GM12878 (cell line): ENCODE data around the gene ZNF445. TPM values are rescaled to one million over a fixed set of nuclear protein-coding genes. Genes with fewer than 3 reads are reported as not detected.

Experiments
- ATAC-seq: fragments of 200-7000 bp; cut with Tn5 transposase; 3 replicates; pipeline ENCODE4 v1.9.1; 2020; ENCODE audit warnings: mild to moderate bottlenecking, moderate library complexity
- BruUV-seq: library from RNA; stranded (reverse); fragments of 400-500 nt; replicated peaks from 2 replicates; lab custom pipeline; 2021; lab: Mats Ljungman, UMichigan
- CTCF ChIA-PET: fragments of 300-600 bp; sonication (Branson Sonifier 250); formaldehyde crosslinking; extraction: SDS; loops from one replicate; lab custom pipeline; 2021; ENCODE audit warnings: inconsistent platforms; lab: Yijun Ruan, JAX
- POLR2A ChIA-PET: fragments of 350-600 bp; formaldehyde crosslinking; extraction: SDS; loops from one replicate; lab custom pipeline; 2021; ENCODE audit warnings: inconsistent platforms; lab: Charles Lee
- RAD21 ChIA-PET: fragments of 300-600 bp; sonication (Branson Sonifier 250); formaldehyde crosslinking; loops from one replicate; lab custom pipeline; 2023; ENCODE audit warnings: antibody characterized with exemption; ENCODE audit not compliant: unreplicated experiment; lab: Charles Lee
- SMC1A ChIA-PET: fragments of 300-600 bp; sonication (Branson Sonifier 250); formaldehyde crosslinking; loops from one replicate; lab custom pipeline; 2023; ENCODE audit not compliant: unreplicated experiment, uncharacterized antibody; lab: Charles Lee
- DNase-seq: peaks from one replicate; pipeline ENCODE4 v3.0.0-alpha.2; 2011; ENCODE audit warnings: low read depth, low spot score
- FAIRE-seq: peaks from 3 replicates; lab custom pipeline; 2011; peaks lifted over from hg19 to GRCh38; lab: Jason Lieb, UNC
- H2AFZ ChIP-seq: 2 replicates; pipeline ENCODE4 v1.6.0; 2011; ENCODE audit warnings: low read depth, low read length, control low read depth; ENCODE audit not compliant: control insufficient read depth
- H3K27ac ChIP-seq: 2 replicates; pipeline ENCODE4 v1.5.1; 2011; ENCODE audit warnings: control low read depth; ENCODE audit not compliant: control insufficient read depth, insufficient read depth
- H3K27me3 ChIP-seq, 2 experiments: replicated peaks in 1 of 2; 2 replicates each; pipeline versions ENCODE4 v1.6.0 to v1.6.1; 2011; ENCODE audit warnings: low read length in 1 of 2; ENCODE audit not compliant: control insufficient read depth in 2 of 2, insufficient read depth in 2 of 2
- H3K36me3 ChIP-seq, 2 experiments: 2 replicates each; pipeline ENCODE4 v1.5.1; 2011; ENCODE audit warnings: low read length in 1 of 2; ENCODE audit not compliant: control insufficient read depth in 2 of 2, insufficient read depth in 2 of 2
- H3K4me1 ChIP-seq: 2 replicates; pipeline ENCODE4 v1.6.1; 2011; ENCODE audit warnings: mild to moderate bottlenecking, low read length, moderate library complexity, mixed read lengths; ENCODE audit not compliant: control insufficient read depth, insufficient read depth
- H3K4me2 ChIP-seq: 2 replicates; pipeline ENCODE4 v1.6.0; 2011; ENCODE audit warnings: control low read depth; ENCODE audit not compliant: control insufficient read depth, insufficient read depth
- H3K4me3 ChIP-seq: fragments of 200-600 bp; sonication (generic); 2 replicates; pipeline ENCODE4 v1.5.1; 2016
- H3K79me2 ChIP-seq: 2 replicates; pipeline ENCODE4 v1.6.0; 2011; ENCODE audit warnings: low read length; ENCODE audit not compliant: control insufficient read depth, insufficient read depth
- H3K9ac ChIP-seq: 2 replicates; pipeline ENCODE4 v1.8.0; 2011; ENCODE audit warnings: low read length, control low read depth, mixed read lengths; ENCODE audit not compliant: control insufficient read depth, insufficient read depth
- H3K9me3 ChIP-seq: replicated peaks from 3 replicates; pipeline ENCODE4 v1.5.1; 2011; ENCODE audit warnings: mild to moderate bottlenecking, low read length; ENCODE audit not compliant: control insufficient read depth, insufficient read depth
- H4K20me1 ChIP-seq: 2 replicates; pipeline ENCODE4 v1.6.0; 2011; ENCODE audit not compliant: control insufficient read depth, insufficient read depth
- ASH2L ChIP-seq: fragments of 300-600, 200-600 bp; sonication (generic); IDR thresholded peaks from 2 replicates; pipeline ENCODE4 v1.6.1; 2017; ENCODE audit warnings: low read depth, mild to moderate bottlenecking, borderline replicate concordance
- BCL11A ChIP-seq: IDR thresholded peaks from 2 replicates; pipeline ENCODE4 v1.6.1; 2011; ENCODE audit warnings: low read depth, low read length
- BMI1 ChIP-seq: fragments of 450-650 bp; IDR thresholded peaks from 2 replicates; pipeline ENCODE4 v1.6.1; 2016; ENCODE audit warnings: mild to moderate bottlenecking, moderate library complexity, borderline replicate concordance
- FOXM1 ChIP-seq: IDR thresholded peaks from 2 replicates; pipeline ENCODE4 v1.6.1; 2012; ENCODE audit warnings: low read depth, mild to moderate bottlenecking, inconsistent platforms, low read length, moderate library complexity
- GATAD2B ChIP-seq: fragments of 450-650 bp; conservative IDR thresholded peaks from 2 replicates; pipeline ENCODE4 v1.6.1; 2017; ENCODE audit warnings: low read depth, mild to moderate bottlenecking, moderate library complexity
- IRF4 ChIP-seq: IDR thresholded peaks from 2 replicates; pipeline ENCODE4 v1.6.1; 2011; ENCODE audit warnings: low read depth, low read length
- KLF5 ChIP-seq: fragments of 450-650 bp; IDR thresholded peaks from 2 replicates; pipeline ENCODE4 v1.6.1; 2014; ENCODE audit warnings: mild to moderate bottlenecking; ENCODE audit not compliant: partially characterized antibody
- PAX5 ChIP-seq: IDR thresholded peaks from 2 replicates; pipeline ENCODE4 v1.6.1; 2011; ENCODE audit warnings: low read depth, low read length, borderline replicate concordance
- RELA ChIP-seq: fragments of 450-650 bp; IDR thresholded peaks from 2 replicates; pipeline ENCODE4 v1.8.0; 2014; ENCODE audit warnings: borderline replicate concordance; ENCODE audit not compliant: partially characterized antibody
- SIN3A ChIP-seq: IDR thresholded peaks from 2 replicates; pipeline ENCODE4 v1.6.1; 2012; ENCODE audit warnings: low read depth, low read length, improper control_type of control experiment
- WGBS: methylation state at CpG from one replicate; pipeline ENCODE4 v1.1.6; 2016; ENCODE audit warnings: low lambda C conversion rate; ENCODE audit not compliant: insufficient replicate concordance, insufficient coverage; ENCODE audit errors: missing lambda C conversion rate; 5-methylcytosine and 5-hydroxymethylcytosine counted together
- in situ Hi-C: fragments of 300-500 bp; cut with MboI; formaldehyde crosslinking; loops from 9 replicates; pipeline ENCODE4 v1.14.3; 2018; ENCODE audit warnings: mixed read lengths
- intact Hi-C: fragments of 100-400 bp; cut with micrococcal nuclease; formaldehyde crosslinking; loops from one replicate; pipeline ENCODE4 v1.14.2; 2022; ENCODE audit not compliant: unreplicated experiment
- polyA plus RNA-seq, 11 experiments: library from polyadenylated mRNA; depleted of rRNA in 4 of 11; unstranded in 6 of 11; stranded (reverse) in 5 of 11; fragments of >200 nt; fragmentation: Nextera tagmentation in 4 of 11; fragmentation: Illumina TruSeq in 1 of 11; extraction: Ambion mirVana in 4 of 11; extraction: Trizol in 1 of 11; gene quantifications; 1 replicate in 1 of 11; 2 replicates in 10 of 11; pipeline versions ENCODE4 v1.2.1 to v1.2.3, GENCODE V29; 2011 to 2016; ENCODE audit warnings: inconsistent platforms in 2 of 11, missing spikeins in 2 of 11, low read depth in 1 of 11
- total RNA-seq, 4 experiments: library from RNA; depleted of rRNA in 3 of 4; stranded (reverse); fragments of >200 nt in 3 of 4; fragmentation: Illumina TruSeq in 1 of 4; extraction: Trizol in 1 of 4; gene quantifications; 2 replicates each; pipeline versions ENCODE4 v1.2.1 to v1.2.3, GENCODE V29; 2013 to 2021
- TF ChIP-seq, protein P1 (sequence below): fragments of 450-650 bp; formaldehyde crosslinking; IDR thresholded peaks from 2 replicates; pipeline ENCODE4 v1.4.0; 2020; ENCODE audit warnings: mild to moderate bottlenecking, moderate library complexity
- TF ChIP-seq, protein P2 (sequence below): fragments of 150-350 bp; IDR thresholded peaks from 2 replicates; pipeline ENCODE4 v1.6.1; 2014; ENCODE audit warnings: mild to moderate bottlenecking, low read depth, low read length
- TF ChIP-seq, protein P3 (sequence below): fragments of 450-650 bp; formaldehyde crosslinking; IDR thresholded peaks from 2 replicates; pipeline ENCODE4 v1.4.0; 2022; ENCODE audit warnings: mild to moderate bottlenecking, moderate library complexity

Gene ZNF445
- total and polyA plus RNA-seq, 10 of the 15 experiments (the other 5 are each of a cell fraction or from before 2014, with no cell fraction given), result 0.80 to 14.4 (median 5.6) TPM

DNA sequence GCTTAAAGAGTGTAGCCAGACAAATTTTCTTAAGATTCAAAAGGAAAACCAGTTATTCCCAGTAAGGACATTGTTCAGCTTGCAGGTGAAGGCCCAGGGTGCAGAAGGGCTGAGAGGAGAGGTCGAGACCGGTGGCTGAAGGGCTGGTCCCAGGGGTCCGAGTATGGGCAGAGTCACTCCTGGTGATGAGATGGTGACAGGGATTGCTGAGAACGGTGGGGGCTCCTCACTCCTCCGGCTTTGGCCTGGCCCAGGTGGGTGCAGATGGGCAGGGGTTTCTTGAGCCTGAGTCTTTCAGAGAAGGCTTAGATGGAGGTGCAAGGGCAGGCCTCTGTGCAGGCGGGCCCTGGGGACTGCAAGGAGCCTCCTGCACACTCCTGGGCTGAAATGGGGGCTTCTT is 56.2 kb downstream of the ZNF445 start:
- no peak overlapping the region for H3K4me3 ChIP-seq
- POLR2A ChIA-PET, result no interaction called here
- no peak for FAIRE-seq
- ATAC-seq, result no peak
- CTCF ChIA-PET, result no interaction called here
- no peaks in the 10 kb centered on the region for H4K20me1 ChIP-seq
- in situ Hi-C loops (no loop called here), intact Hi-C loops (no loop called here)
- H3K27ac ChIP-seq, result no peak overlapping the region
- 30% methylated on average over 4 of the region's 6 CpGs for WGBS
- no peak overlapping the region for H2AFZ ChIP-seq
- no peaks in the 10 kb centered on the region for H3K9me3 ChIP-seq
- RAD21 ChIA-PET, result interaction anchor here (0.8 kb wide), 1 partner anchor 83 kb away, joined by 3 read pairs; the partner anchor contains the start of gene TCAIM
- no peak overlapping the region for H3K9ac ChIP-seq
- TF ChIP-seq FOXM1 (no peak), PAX5 (no peak), GATAD2B (no peak), ASH2L (no peak), RELA (no peak), SIN3A (no peak), BMI1 (no peak), BCL11A (no peak), KLF5 (no peak), IRF4 (no peak)
- TF ChIP-seq, protein P1, sequence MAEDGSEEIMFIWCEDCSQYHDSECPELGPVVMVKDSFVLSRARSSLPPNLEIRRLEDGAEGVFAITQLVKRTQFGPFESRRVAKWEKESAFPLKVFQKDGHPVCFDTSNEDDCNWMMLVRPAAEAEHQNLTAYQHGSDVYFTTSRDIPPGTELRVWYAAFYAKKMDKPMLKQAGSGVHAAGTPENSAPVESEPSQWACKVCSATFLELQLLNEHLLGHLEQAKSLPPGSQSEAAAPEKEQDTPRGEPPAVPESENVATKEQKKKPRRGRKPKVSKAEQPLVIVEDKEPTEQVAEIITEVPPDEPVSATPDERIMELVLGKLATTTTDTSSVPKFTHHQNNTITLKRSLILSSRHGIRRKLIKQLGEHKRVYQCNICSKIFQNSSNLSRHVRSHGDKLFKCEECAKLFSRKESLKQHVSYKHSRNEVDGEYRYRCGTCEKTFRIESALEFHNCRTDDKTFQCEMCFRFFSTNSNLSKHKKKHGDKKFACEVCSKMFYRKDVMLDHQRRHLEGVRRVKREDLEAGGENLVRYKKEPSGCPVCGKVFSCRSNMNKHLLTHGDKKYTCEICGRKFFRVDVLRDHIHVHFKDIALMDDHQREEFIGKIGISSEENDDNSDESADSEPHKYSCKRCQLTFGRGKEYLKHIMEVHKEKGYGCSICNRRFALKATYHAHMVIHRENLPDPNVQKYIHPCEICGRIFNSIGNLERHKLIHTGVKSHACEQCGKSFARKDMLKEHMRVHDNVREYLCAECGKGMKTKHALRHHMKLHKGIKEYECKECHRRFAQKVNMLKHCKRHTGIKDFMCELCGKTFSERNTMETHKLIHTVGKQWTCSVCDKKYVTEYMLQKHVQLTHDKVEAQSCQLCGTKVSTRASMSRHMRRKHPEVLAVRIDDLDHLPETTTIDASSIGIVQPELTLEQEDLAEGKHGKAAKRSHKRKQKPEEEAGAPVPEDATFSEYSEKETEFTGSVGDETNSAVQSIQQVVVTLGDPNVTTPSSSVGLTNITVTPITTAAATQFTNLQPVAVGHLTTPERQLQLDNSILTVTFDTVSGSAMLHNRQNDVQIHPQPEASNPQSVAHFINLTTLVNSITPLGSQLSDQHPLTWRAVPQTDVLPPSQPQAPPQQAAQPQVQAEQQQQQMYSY, result no peak
- TF ChIP-seq, protein P2, sequence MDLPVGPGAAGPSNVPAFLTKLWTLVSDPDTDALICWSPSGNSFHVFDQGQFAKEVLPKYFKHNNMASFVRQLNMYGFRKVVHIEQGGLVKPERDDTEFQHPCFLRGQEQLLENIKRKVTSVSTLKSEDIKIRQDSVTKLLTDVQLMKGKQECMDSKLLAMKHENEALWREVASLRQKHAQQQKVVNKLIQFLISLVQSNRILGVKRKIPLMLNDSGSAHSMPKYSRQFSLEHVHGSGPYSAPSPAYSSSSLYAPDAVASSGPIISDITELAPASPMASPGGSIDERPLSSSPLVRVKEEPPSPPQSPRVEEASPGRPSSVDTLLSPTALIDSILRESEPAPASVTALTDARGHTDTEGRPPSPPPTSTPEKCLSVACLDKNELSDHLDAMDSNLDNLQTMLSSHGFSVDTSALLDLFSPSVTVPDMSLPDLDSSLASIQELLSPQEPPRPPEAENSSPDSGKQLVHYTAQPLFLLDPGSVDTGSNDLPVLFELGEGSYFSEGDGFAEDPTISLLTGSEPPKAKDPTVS, result no peak
- TF ChIP-seq, protein P3, sequence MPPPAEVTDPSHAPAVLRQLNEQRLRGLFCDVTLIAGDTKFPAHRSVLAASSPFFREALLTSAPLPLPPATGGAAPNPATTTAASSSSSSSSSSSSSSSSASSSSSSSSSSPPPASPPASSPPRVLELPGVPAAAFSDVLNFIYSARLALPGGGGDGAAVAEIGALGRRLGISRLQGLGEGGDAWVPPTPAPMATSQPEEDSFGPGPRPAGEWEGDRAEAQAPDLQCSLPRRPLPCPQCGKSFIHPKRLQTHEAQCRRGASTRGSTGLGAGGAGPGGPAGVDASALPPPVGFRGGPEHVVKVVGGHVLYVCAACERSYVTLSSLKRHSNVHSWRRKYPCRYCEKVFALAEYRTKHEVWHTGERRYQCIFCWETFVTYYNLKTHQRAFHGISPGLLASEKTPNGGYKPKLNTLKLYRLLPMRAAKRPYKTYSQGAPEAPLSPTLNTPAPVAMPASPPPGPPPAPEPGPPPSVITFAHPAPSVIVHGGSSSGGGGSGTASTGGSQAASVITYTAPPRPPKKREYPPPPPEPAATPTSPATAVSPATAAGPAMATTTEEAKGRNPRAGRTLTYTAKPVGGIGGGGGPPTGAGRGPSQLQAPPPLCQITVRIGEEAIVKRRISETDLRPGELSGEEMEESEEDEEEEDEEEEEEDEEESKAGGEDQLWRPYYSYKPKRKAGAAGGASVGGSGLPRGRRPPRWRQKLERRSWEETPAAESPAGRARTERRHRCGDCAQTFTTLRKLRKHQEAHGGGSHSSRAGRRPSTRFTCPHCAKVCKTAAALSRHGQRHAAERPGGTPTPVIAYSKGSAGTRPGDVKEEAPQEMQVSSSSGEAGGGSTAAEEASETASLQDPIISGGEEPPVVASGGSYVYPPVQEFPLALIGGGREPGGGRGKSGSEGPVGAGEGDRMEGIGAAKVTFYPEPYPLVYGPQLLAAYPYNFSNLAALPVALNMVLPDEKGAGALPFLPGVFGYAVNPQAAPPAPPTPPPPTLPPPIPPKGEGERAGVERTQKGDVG (CRISPR knock-in tag), result no peak
- no peaks in the 10 kb centered on the region for H3K4me1 ChIP-seq
- BruUV-seq, result no TSS peak
- no peaks in the 10 kb centered on the region for H3K27me3 ChIP-seq
- H3K36me3 ChIP-seq, result no peaks in the 10 kb centered on the region
- DNase-seq, result no peak
- H3K79me2 ChIP-seq, result no peaks in the 10 kb centered on the region
- no peak overlapping the region for H3K4me2 ChIP-seq
- SMC1A ChIA-PET, result no interaction called here
